HG03103 (cell line): ENCODE measurements around the gene SLC24A3.

Experiments
- ATAC-seq: cut with Tn5 transposase; IDR thresholded peaks from one replicate; pipeline ENCODE4 v1.9.1; 2021; ENCODE audit warnings: low read depth; ENCODE audit not compliant: unreplicated experiment

Gene SLC24A3

DNA sequence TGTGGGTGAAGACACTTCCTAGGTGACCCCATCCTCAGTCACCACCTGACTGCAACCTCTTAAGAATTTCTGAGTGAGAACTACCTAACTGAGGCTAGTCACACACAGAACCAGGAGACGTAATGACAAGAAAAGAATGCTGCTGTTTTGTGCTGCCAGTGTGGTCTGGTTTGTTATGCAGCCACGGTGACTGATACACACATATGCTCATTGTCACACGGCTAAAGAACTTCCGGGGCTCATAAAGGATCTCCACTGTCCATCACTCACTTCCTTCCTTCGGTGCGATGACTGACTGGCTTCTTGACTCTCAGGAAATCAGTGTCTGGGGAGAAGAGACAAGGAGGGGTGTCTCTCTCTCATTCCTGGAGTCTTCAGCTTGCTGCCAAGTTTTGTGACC lies 88.0 kb downstream of the SLC24A3 start:
- no peak for ATAC-seq

- ATAC-seq = no peak
Observed at GRCh38 chr20:19301142-19301541, 88.7 kb downstream of the SLC24A3 start.

DNA sequence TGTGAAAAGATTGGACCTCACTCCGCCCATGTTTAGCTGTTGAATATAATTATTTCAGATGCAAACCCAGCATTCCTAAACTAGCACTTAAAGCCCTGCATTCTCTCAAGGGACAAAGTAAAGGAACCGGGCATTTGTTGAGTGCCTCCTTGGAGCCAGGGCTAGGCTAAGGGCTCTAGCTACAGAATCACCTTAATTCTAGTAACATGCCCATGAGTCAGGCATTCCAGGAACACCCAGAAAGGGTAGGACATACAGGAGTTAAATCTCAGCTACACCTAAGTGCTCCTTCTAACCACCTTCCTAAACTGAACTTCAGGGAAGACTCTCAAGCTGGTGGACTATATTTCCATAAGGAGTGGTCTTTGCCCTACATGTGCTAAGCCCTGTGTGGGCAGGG lies 89.4 kb downstream of the SLC24A3 start:
- ATAC-seq = no peak

DNA sequence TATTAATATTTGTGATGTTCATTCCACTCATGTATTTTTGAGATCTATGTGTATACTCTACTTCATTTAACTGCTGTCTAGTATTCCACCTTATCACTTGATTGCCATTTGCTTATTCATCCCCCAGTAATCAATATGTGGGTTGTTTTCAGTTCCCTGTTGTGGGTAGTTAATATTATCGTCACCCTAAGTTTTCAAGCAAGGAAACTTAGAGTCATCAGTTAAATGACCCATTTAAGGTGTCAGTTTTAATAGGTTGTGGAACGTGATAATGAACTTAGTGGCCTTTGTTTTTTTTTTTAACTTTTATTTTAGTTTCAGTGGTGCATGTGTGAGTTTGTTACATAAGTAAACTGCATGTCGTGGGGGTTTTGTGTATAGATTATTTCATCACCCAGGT lies 90.3 kb downstream of the SLC24A3 start:
- no peak for ATAC-seq

DNA sequence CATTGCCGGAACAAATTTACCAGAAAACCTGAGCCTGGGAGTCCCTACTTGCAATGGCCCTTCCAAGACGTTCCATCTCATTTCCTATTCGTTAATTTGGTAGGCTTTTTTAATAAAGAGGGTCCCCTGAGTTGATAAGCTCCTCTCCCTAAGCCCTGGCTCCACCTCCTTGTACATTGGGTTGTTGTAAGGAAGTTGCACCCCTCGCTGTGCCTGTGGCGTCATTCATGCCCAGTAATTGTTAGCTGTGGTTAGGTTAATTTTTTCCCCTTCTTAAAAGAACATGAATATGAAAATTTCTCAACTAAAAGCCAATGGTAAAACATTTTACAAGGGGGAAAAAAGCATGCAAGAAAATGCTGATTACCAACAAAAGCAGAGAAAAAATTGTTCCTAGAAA lies 91.9 kb downstream of the SLC24A3 start:
- ATAC-seq = no peak

GRCh38 chr20:19304886-19305415 lies 92.5 kb downstream of the SLC24A3 start:
- ATAC-seq = no peak

DNA sequence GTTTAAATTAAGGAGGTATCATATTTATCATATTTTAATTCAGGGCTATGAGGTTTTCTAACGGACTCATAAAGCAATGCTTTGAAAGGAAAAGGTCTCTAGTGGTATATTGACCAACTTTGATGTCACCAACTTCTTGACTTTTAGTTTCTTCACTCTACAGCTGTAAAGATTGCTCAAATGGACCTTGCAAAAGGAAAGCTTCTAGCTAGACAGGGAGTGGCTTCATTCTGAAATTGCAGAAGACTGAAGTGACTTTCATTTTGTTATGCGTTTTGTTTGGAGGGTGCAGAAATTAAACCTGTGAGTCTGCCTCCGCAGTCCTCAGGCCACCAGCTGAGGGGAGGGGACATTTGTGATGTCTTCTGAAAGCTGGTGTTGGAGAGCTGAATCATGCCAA lies 95.7 kb downstream of the SLC24A3 start:
- ATAC-seq = no peak

DNA sequence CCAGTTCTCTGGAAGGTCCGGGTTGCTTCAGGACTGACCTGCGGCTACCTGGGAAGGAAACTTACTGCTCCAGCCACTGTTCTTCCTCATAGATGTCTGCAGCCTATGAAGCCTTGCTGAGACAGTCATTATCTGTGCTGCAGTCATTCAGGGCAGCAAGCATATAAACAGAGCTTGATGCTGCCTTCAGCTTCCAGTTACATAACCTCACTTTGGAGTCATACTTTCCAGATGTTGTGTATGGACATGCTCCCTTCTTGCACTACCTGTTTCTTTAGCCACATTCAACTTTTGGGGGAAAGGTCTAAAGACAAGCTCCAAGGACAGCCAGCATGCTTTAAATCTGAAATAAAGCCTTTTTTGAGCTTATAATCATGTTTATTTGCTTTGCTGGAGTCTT lies 98.1 kb downstream of the SLC24A3 start:
- ATAC-seq = no peak

- no peak for ATAC-seq
Observed at GRCh38 chr20:19313342-19314069, 101.1 kb downstream of the SLC24A3 start.

- ATAC-seq = no peak
Observed at GRCh38 chr20:19314621-19315020, 102.2 kb downstream of the SLC24A3 start.

DNA sequence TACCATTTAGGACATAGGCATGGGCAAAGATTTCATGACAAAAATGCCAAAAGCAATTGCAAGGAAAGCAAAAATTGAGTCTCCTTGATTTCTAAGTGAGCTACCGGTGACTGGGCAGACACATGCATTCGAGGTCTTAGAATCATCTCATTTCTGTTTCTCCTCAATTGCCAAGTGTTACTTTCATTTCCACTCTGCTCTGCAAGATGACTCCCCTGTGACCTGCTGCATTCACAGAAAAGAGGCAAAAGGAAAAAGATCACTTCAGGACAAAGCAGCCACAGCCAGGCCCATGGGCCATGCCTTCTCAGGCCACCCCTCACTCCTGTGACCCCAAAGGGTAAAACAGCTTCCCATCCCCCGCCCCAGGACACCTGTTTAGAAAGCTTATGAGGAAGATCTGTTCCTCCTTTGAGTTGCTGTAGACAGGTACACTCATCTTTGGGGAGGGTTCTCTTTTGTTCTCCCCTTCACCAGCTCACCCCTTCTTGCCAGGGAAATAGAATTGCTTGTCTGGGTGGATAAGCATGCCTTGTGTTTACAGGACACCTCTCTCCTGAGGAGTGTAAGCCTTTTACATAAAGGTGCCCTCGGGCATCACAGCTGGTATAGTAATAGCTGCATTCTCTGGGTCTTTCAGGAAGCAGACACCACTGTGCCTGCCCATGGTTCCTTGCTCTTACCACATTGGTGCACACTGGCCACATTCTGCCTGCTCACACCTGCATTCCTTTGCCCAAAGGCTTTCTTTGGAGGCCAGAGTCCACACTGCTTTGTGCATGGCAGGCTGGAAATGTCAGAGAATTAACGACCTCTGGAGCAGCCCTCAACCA lies 105.0 kb downstream of the SLC24A3 start:
- no peak for ATAC-seq

- ATAC-seq = no peak
Observed at GRCh38 chr20:19318610-19319009, 106.2 kb downstream of the SLC24A3 start.

DNA sequence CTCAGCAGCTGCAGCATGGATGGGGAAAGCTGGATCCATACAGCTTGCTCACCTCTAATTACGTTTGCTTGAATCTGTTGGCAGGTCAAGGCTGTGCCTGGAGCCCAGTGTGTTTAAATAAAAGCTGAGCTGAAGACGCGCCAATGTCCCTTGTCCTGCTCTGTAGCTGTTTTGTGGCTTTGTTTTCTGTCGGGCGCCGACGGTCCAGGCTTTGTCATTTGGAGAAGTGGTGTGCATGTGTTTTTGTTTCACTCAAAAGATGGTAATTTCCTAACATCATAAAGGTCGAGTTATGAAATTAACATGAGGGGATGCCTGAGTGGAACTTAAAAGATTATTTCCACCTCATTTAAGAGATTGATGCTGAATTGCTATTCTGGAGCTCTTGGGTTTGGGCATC lies 107.6 kb downstream of the SLC24A3 start:
- ATAC-seq = no peak

DNA sequence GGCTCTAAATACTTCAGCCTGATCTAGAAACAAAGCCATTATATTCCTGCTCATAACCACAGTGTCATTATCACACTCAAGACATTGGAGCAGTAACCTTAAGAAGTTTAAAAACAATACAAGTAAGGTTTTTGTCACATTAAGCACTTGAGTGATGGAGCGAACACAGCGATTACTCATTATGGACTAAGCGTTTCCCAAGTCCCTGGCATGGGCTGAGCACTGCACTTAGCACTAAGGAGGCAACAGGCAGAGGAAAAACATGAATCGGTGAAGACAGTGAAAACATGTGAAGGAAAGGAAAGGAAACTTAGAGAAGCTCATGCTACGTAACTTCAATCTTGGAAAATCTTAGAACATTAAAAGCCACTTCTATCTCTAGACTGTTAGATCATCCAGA lies 108.7 kb downstream of the SLC24A3 start:
- no peak for ATAC-seq

DNA sequence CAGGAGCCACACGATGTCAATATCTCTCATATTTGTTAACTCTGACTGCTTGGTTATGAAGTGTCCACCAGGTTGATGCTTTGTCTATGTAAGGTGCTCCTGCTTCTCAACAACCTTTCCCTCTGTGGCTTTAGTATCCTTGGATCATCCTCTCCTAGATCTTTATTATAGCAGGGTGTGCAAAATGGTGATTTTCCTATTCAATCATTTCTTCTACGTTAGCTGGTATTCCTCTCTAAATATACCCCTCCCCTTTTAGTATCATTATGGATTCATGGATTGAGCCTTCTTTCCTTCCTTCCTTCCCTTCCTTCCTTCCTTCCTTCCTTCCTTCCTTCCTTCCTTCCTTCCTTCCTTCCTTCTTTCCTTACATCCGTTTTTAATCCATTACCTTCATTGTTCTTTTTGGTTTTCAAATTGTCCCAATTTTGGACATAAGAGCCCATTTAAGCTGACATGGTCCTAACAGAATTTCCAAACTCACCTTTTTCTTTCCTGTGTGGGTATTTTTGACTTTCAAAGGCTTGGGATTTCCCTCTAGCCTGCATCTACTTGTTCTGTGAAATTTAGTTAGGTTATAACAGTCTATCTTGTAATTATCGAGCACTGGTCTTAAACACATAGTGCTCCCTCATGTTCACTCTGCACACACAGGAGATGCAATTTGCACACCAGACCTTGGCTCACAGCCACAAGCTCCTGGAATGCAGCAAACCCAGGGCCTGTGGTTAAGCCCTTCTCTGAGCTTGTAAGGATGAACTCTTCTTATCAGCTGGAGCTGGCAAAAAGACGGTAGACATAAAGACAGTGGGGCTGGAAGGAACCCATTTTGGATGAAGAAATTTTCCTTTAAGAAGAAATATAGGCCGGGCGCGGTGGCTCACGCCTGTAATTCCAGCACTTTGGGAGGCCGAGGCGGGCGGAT lies 109.9 kb downstream of the SLC24A3 start:
- no peak for ATAC-seq

- no peak for ATAC-seq
Observed at GRCh38 chr20:19327401-19327800, 115.0 kb downstream of the SLC24A3 start.

GRCh38 chr20:19328676-19329075 lies 116.2 kb downstream of the SLC24A3 start:
- no peak for ATAC-seq

DNA sequence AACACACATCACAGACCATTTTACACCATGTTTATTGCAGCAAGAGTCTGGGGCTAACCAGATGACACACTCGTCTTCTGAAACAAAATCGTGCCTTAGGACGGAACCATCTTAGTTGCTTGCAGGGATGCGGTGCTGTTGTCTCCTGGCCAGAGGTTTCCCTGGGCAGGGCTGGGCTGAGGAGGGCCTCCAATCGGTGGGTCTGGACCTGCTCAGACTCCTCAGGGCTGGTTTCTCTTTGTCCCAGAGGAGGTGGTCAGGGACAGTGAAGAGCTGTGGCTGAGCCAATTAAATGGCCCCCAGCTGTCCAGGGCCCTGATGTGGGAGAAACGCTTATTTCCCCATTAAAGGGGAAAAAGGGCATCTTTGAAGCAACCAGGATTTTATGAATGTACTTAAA lies 117.6 kb downstream of the SLC24A3 start:
- no peak for ATAC-seq

DNA sequence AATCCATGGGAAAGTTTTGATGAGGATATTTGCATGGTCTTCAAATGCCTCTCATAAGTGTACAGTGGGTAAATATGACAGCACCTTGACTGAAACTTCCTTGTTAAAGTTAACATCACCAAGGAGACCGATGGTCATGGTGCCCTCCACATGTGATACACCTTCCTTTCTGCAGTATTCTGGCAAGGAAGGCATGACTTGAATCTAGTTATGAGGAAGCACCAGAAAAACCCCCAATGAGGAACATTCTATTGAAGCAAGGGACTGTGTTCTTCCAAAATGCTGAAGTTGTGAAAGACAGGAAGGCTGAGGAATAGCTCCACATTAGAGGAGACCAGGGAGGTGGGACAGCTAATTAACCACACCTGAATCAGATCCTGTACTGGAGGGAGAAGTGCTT lies 118.3 kb downstream of the SLC24A3 start:
- ATAC-seq = no peak

DNA sequence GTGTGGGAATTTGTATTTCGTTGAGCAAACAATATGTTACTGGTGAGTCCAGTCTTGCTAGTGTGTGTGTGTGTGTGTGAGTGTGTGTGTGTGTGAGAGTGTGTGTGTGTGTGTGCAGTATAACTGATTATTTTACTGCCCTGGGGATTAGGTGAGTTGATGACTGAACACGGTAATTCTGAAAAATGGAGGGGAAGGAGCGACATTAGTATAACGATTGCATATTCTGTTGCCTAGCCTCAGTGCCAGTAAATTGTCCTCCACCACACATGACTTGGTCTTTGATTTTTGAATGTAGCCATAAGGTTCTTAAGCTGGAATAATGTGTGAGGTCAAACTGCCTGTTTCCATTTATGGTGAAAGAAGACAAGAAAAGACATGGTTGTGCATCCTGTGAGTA lies 121.1 kb downstream of the SLC24A3 start:
- ATAC-seq = no peak

DNA sequence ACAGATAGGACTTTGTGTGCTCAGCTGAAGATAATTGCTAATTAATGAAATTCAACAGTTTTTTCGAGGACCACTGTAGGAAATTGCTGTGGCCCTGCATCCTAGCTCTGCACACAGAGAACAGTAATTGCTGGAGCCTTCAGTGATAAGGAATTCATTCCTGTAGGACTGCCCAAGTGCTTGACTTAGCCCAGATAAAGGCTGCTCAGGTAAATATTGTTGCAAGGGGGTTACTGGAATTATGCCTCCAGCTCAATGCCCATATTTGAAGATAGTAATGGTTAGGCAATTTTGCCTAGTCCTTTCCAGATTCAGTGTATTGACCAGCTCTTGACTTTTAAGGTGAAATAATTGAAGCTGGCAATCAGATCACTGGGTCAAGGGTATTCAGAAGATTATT lies 122.9 kb downstream of the SLC24A3 start:
- ATAC-seq = no peak
